Esophagus squamous epithelium (tissue), 5 donors: ENCODE data around the gene CDKAL1. TPM values are rescaled to one million over a fixed set of nuclear protein-coding genes. Genes with fewer than 3 reads are reported as not detected.
"Not testable (repeated sequence)": the region's sequence is repeated elsewhere in the genome, so short reads cannot be mapped to it uniquely, and the experiment has no call there.

Source experiments
- DNase-seq: peaks from one replicate; lab custom pipeline; 2025; lab: John Stamatoyannopoulos, UW
- H3K27ac ChIP-seq, 4 donors: fragments of 200-600 bp; sonication (generic); one replicate each; pipeline ENCODE4 v1.5.1; 2016 to 2019; ENCODE audit warnings: mild to moderate bottlenecking in 1 of 4
- H3K27me3 ChIP-seq, 4 donors: fragments of 200-600 bp; sonication (generic); 1 replicate in 3 of 4; 2 replicates in 1 of 4; pipeline versions ENCODE4 v1.5.1 to v1.6.0; 2017 to 2021; ENCODE audit warnings: antibody characterized with exemption in 1 of 4
- H3K36me3 ChIP-seq, 3 donors: fragments of 200-600 bp; sonication (generic); one replicate each; pipeline ENCODE4 v1.5.1; 2016 to 2019
- H3K4me1 ChIP-seq, 3 donors: fragments of 200-600 bp; sonication (generic); one replicate each; pipeline ENCODE4 v1.5.1; 2017 to 2019
- H3K4me3 ChIP-seq, 4 donors: fragments of 200-600 bp; sonication (generic); 1 replicate in 3 of 4; 2 replicates in 1 of 4; pipeline ENCODE4 v1.5.1; 2016 to 2019; ENCODE audit warnings: mild to moderate bottlenecking in 2 of 4, moderate library complexity in 1 of 4
- H3K9me3 ChIP-seq, 3 donors: fragments of 200-600 bp; sonication (generic); one replicate each; pipeline ENCODE4 v1.5.1; 2016 to 2019
- POLR2A ChIP-seq, 4 donors: fragments of 450-650 bp; IDR thresholded peaks; one replicate each; pipeline ENCODE4 v1.6.1; 2017; ENCODE audit warnings: antibody characterized with exemption in 4 of 4, mild to moderate bottlenecking in 4 of 4, moderate library complexity in 3 of 4
- WGBS, 2 donors: methylation state at CpG; one replicate each; pipeline ENCODE4 v1.1.5; 2018; 5-methylcytosine and 5-hydroxymethylcytosine counted together
- intact Hi-C: fragments of 100-400 bp; cut with DNase I; formaldehyde crosslinking; loops from one replicate; pipeline ENCODE4 v1.15.0; 2022
- total RNA-seq, 4 donors: library from RNA; depleted of rRNA; stranded (reverse); fragments of >200 nt; gene quantifications; one replicate each; pipeline ENCODE4 v1.1.0, GENCODE V29; 2016
- TF ChIP-seq, protein P1 (sequence below), 6 experiments: fragments of 450-650 bp in 4 of 6; fragments of 200-600 bp in 2 of 6; sonication (generic) in 2 of 6; IDR thresholded peaks; one replicate each; pipeline ENCODE4 v1.5.1; 2016 to 2019; ENCODE audit warnings: antibody characterized with exemption in 6 of 6, mild to moderate bottlenecking in 4 of 6, moderate library complexity in 4 of 6
- donor health status: DM: yes; HTN: yes; CAD: no.

CDKAL1 gene
- total RNA-seq, 4 donors from 2014 or later, result 6.5 to 13.0 (median 10.7) TPM

DNA sequence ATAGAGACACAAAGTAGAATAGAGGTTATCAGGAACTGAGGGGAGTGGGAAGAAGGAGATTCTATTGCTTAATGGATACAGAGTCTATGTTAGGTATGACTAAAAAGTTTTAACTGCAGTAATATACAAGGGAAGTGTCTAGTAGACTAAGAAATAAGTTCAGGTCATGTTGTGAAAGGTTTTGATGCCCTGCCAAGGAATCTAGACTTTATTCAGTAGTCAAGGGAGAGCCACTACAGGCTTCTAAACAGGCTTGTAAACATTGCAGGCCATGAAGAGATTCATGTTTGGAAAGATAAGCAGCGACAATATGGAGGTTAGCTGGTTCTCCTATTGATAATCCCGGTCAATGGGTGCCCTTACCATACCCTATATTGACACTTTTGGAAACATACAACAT, 706.5 kb downstream of the CDKAL1 start:
- intact Hi-C loops, result no loop called here
- 79 to 83% methylated on average over 2 of the region's 2 CpGs for WGBS, 2 donors
- TF ChIP-seq POLR2A (IDR thresholded peaks at IDR 0.05), result no peak
- TF ChIP-seq, protein P1, sequence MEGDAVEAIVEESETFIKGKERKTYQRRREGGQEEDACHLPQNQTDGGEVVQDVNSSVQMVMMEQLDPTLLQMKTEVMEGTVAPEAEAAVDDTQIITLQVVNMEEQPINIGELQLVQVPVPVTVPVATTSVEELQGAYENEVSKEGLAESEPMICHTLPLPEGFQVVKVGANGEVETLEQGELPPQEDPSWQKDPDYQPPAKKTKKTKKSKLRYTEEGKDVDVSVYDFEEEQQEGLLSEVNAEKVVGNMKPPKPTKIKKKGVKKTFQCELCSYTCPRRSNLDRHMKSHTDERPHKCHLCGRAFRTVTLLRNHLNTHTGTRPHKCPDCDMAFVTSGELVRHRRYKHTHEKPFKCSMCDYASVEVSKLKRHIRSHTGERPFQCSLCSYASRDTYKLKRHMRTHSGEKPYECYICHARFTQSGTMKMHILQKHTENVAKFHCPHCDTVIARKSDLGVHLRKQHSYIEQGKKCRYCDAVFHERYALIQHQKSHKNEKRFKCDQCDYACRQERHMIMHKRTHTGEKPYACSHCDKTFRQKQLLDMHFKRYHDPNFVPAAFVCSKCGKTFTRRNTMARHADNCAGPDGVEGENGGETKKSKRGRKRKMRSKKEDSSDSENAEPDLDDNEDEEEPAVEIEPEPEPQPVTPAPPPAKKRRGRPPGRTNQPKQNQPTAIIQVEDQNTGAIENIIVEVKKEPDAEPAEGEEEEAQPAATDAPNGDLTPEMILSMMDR (IDR thresholded peaks at IDR 0.05), result no peak
- no peaks in the 10 kb centered on the region for H3K4me1 ChIP-seq
- peaks cover 0 to 3% (median 0%) of the 10 kb centered on the region in 3 donors for H3K9me3 ChIP-seq
- no peak for DNase-seq
- no peaks in the 10 kb centered on the region for H3K36me3 ChIP-seq
- no peaks in the 10 kb centered on the region for H3K27me3 ChIP-seq
- no peak overlapping the region for H3K4me3 ChIP-seq
- no peak overlapping the region for H3K27ac ChIP-seq

DNA sequence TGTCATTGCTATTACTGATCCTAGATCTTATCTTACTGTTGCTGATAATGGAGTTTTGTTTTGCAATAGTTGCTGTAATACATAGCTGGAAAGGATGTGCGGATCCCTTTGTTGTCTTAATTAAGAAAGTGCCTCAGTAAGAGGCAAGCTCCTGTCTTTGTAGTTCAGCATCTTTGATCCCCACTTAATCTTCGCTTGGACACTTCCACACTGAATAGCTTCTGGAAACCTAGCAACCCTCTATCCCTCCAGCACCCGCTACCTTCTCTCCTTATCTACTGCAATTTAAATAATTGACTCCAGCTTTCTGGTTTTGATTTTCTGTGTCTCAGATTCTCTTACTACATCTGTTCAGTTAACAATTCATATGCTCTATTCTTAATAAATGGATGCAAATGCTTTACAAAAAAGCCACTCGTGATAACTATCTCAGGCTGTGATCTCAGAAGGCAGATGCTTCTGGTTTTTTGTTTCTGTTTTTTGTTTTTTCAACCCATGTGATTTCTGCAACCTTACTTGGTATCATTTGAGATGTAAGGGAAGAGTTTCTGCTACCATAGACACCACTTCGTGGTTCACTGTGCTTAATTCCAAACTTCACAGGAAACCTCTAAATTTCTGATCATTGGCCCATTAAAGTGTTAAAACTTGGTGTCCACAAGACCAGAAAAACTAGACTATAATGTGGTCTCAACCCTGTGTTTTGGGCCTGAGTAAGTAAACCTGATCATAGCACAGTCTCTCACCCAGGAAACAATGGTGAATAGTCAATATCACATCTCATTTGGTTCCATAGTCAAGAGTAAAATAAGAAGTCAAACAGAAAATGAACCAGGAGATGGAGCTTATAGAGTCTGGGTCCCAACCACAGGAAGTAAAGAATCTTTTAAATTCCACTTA, 707.2 kb downstream of the CDKAL1 start:
- no peaks in the 10 kb centered on the region for H3K4me1 ChIP-seq
- WGBS, 2 donors, result 85 to 87% methylated on average over 5 of the region's 5 CpGs
- intact Hi-C loops, result no loop called here

DNA sequence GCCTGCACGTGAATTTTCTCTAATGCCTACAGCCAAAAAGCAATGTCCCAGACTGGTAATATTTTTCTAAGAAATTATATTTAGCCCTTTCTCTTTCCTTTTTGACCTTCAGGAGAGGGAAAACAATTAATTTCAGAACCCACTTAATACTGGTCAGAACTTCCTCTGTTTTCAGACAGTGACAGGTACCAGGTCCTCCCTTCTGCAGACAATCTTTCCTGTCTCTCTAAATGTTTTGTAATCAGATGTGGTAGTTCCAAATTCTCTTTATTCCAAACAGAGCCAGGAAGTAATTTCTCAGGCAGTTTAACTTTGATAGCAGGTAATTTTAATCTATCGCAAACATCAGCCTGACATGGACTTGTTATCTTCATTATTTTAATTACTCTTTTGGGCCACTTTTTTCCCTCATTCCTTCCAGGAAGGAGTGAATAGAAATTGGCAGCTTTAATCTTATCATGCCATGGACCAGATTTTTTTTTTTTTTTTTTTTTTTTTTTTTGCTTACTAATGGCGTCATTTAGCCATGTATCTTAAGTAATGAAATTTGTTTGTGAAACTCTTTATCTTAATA, 710.7 kb downstream of the CDKAL1 start:
- TF ChIP-seq POLR2A (IDR thresholded peaks at IDR 0.05), result no peak
- Histone ChIP-seq H3K27me3 (no peaks in the 10 kb centered on the region), H3K4me3 (no peak overlapping the region), H3K36me3 (no peaks in the 10 kb centered on the region), H3K4me1 (no peaks in the 10 kb centered on the region), H3K9me3 (no peaks in the 10 kb centered on the region), H3K27ac (no peak overlapping the region)
- no peak for DNase-seq
- intact Hi-C loops, result no loop called here
- WGBS, 2 donors, result 63 to 78% methylated on average over 3 of the region's 3 CpGs

More for the DNA sequence above, 707.2 kb downstream of the CDKAL1 start:
- H3K27ac ChIP-seq, result no peak overlapping the region
- no peaks in the 10 kb centered on the region for H3K36me3 ChIP-seq
- no peak for DNase-seq
- no peaks in the 10 kb centered on the region for H3K27me3 ChIP-seq
- H3K9me3 ChIP-seq, result peaks cover 0 to 3% (median 0%) of the 10 kb centered on the region in 3 donors
- no peak overlapping the region for H3K4me3 ChIP-seq
- no peak for TF ChIP-seq POLR2A (IDR thresholded peaks at IDR 0.05)
- TF ChIP-seq, protein P1 (IDR thresholded peaks at IDR 0.05), result no peak

DNA sequence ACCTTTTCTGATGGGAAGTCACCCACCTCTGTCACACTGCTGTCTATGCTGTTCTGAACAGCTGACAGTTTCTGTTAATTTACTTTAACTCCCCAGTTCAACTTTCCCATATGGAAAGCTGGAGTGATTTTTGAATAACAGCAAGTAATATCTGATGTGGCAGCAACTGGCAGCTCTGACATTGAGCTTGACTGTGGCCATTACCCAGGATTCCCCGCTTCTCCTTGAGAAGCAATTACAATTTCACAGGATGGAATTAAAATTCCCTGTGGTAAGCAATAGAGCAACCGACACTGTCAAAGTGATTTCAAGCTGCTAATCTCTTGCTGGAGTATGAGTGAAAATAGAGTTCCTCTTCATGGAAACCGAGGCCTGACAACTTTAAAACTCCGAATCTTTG, 711.2 kb downstream of the CDKAL1 start:
- Histone ChIP-seq H3K4me1 (no peaks in the 10 kb centered on the region), H3K4me3 (no peak overlapping the region), H3K27ac (no peak overlapping the region), H3K27me3 (no peaks in the 10 kb centered on the region), H3K36me3 (no peaks in the 10 kb centered on the region), H3K9me3 (no peaks in the 10 kb centered on the region)
- DNase-seq, result no peak
- TF ChIP-seq, protein P1 (IDR thresholded peaks at IDR 0.05), result no peak
- no peak for TF ChIP-seq POLR2A (IDR thresholded peaks at IDR 0.05)
- intact Hi-C loops, result no loop called here
- WGBS, 2 donors, result 88 to 92% methylated on average over 3 to 4 of the region's 4 CpGs

DNA sequence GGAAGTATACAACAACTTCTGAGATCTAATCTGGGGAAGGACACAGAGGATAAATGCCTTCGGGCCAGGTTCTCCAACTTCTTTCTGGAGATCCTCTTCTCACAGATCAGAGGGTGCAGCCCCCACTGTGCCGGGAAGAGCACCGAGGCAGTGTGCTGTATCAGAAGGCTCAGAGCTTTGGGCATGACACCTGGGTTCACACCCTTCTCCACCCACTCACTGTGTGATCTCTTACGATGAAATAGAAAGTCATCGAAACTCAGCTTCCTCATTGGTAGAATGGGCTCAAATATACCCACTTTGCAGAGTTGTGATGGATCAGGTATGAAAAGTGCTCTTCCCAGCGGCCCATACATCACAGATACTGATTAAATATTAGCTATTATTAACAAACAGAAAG, 711.8 kb downstream of the CDKAL1 start:
- Histone ChIP-seq H3K36me3 (no peaks in the 10 kb centered on the region), H3K4me1 (no peaks in the 10 kb centered on the region), H3K27ac (no peak overlapping the region), H3K9me3 (no peaks in the 10 kb centered on the region), H3K27me3 (no peaks in the 10 kb centered on the region), H3K4me3 (no peak overlapping the region)
- 87 to 93% methylated on average over 6 of the region's 6 CpGs for WGBS, 2 donors
- intact Hi-C loops, result no loop called here
- TF ChIP-seq, protein P1 (IDR thresholded peaks at IDR 0.05), result no peak
- no peak for TF ChIP-seq POLR2A (IDR thresholded peaks at IDR 0.05)
- no peak for DNase-seq

DNA sequence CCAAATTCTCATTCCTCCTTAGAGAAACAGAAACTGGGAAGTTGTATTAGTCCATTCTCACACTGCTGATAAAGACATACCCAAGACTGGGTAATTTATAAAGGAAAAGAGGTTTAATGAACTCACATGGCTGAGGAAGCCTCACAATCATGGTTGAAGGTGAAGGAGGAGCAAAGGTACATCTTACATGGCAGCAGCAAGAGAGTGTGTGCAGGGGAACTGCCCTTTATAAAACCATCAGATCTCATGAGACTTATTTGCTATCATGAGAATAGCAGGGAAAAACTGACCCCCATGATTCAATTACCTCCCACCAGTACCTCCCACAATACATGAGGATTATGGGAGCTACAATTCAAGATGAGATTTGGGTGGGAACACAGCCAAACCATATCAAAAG, 720.2 kb downstream of the CDKAL1 start:
- H3K9me3 ChIP-seq, H3K27me3 ChIP-seq, intact Hi-C loops, H3K27ac ChIP-seq, DNase-seq, H3K36me3 ChIP-seq, H3K4me3 ChIP-seq, H3K4me1 ChIP-seq: not testable (repeated sequence)
